ENCODE data around the gene GOPC. TPM values are rescaled to one million over a fixed set of nuclear protein-coding genes. Genes with fewer than 3 reads are reported as not detected.

The GOPC gene
- total RNA-seq, 1 experiment from 2014 or later: 24.2 TPM

DNA sequence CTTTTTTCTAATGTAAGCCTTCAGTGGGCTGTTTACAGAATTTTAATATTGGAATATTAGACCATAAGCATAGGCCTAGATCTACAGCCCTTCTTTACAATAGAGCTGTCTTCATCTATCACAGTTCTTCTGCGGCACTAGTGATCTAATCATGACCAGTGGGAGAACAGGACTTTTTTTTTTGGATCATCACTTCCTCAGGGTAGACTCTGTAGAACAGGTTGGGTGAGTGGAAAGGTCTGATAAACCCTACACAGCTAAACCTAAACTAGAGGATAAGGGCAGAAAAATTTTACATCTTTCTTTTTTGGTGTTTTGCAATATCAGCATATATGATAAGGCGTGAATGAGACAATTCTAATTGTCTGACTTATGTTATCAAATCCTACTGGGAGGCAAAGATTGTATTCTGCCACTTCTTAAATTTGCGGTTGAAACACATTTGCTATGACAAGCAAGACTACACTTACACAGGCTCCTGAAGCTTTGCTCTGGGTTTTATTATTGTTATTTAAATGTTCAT lies 52.2 kb downstream of the GOPC start:
- no peak overlapping the region for H3K27ac ChIP-seq (ENCODE audit: low read depth, low read length)
- no peaks in the 10 kb centered on the region for H3K9me3 ChIP-seq (ENCODE audit: control insufficient read depth in 1 of 2, insufficient read depth in 1 of 2, low read depth in 1 of 2, low read length in 2 of 2)
- ChIA-PET POLR2A (no interaction called here), CTCF (no interaction called here), RAD21 (ENCODE audit: low non-redundant PET in 1 of 2, low total read pairs in 2 of 2, uncharacterized antibody in 2 of 2, unreplicated experiment in 2 of 2) (no interaction called here)
- no peak overlapping the region for H2AFZ ChIP-seq (ENCODE audit: low read depth, low read length, poor library complexity, severe bottlenecking)
- TF ChIP-seq SP1 (IDR thresholded peaks at IDR 0.05; ENCODE audit: low read depth): no peak
- no peak for TF ChIP-seq POLR2A (IDR thresholded peaks at IDR 0.05; ENCODE audit: borderline replicate concordance, extremely low read depth, insufficient read depth, insufficient read length)
- TF ChIP-seq JUND (IDR thresholded peaks at IDR 0.05): no peak
- no peak for TF ChIP-seq SRF (IDR thresholded peaks at IDR 0.05; ENCODE audit: low read depth)
- no peak for TF ChIP-seq ZBTB33 (IDR thresholded peaks at IDR 0.05; ENCODE audit: extremely low read depth, insufficient replicate concordance, low read length)
- TF ChIP-seq FOSL1 (IDR thresholded peaks at IDR 0.05; ENCODE audit: low read depth): no peak
- no peak for TF ChIP-seq ZFX (IDR thresholded peaks at IDR 0.05)
- no peak for TF ChIP-seq YY1 (IDR thresholded peaks at IDR 0.05; ENCODE audit: extremely low read depth, insufficient replicate concordance, low read depth, low read length)
- TF ChIP-seq CTCF (IDR thresholded peaks at IDR 0.05 in 2 of 3, conservative IDR thresholded peaks at IDR 0.05 in 1 of 3; ENCODE audit: borderline replicate concordance in 1 of 3, insufficient read depth in 1 of 3, low read depth in 2 of 3, low read length in 2 of 3): no peak
- TF ChIP-seq, protein P1, sequence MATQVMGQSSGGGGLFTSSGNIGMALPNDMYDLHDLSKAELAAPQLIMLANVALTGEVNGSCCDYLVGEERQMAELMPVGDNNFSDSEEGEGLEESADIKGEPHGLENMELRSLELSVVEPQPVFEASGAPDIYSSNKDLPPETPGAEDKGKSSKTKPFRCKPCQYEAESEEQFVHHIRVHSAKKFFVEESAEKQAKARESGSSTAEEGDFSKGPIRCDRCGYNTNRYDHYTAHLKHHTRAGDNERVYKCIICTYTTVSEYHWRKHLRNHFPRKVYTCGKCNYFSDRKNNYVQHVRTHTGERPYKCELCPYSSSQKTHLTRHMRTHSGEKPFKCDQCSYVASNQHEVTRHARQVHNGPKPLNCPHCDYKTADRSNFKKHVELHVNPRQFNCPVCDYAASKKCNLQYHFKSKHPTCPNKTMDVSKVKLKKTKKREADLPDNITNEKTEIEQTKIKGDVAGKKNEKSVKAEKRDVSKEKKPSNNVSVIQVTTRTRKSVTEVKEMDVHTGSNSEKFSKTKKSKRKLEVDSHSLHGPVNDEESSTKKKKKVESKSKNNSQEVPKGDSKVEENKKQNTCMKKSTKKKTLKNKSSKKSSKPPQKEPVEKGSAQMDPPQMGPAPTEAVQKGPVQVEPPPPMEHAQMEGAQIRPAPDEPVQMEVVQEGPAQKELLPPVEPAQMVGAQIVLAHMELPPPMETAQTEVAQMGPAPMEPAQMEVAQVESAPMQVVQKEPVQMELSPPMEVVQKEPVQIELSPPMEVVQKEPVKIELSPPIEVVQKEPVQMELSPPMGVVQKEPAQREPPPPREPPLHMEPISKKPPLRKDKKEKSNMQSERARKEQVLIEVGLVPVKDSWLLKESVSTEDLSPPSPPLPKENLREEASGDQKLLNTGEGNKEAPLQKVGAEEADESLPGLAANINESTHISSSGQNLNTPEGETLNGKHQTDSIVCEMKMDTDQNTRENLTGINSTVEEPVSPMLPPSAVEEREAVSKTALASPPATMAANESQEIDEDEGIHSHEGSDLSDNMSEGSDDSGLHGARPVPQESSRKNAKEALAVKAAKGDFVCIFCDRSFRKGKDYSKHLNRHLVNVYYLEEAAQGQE (IDR thresholded peaks at IDR 0.05; ENCODE audit: low read depth): no peak
- no peak for TF ChIP-seq CEBPB (IDR thresholded peaks at IDR 0.05; ENCODE audit: low read depth)
- TF ChIP-seq MAX (IDR thresholded peaks at IDR 0.05): no peak
- no peak for TF ChIP-seq EGR1 (IDR thresholded peaks at IDR 0.05; ENCODE audit: low read depth)
- TF ChIP-seq ZNF274 (IDR thresholded peaks at IDR 0.05; ENCODE audit: low read depth, low read length): no peak
- TF ChIP-seq EZH2phosphoT487 (IDR thresholded peaks at IDR 0.05; ENCODE audit: borderline replicate concordance): no peak
- TF ChIP-seq TCF7L2 (IDR thresholded peaks at IDR 0.05; ENCODE audit: borderline replicate concordance, extremely low read depth, insufficient read depth, insufficient read length): no peak
- TF ChIP-seq SIN3A (IDR thresholded peaks at IDR 0.05; ENCODE audit: low read depth): no peak
- TF ChIP-seq RAD21 (IDR thresholded peaks at IDR 0.05; ENCODE audit: low read depth): no peak
- TF ChIP-seq, protein P2, sequence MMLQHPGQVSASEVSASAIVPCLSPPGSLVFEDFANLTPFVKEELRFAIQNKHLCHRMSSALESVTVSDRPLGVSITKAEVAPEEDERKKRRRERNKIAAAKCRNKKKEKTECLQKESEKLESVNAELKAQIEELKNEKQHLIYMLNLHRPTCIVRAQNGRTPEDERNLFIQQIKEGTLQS (IDR thresholded peaks at IDR 0.05): no peak
- no peak for TF ChIP-seq EZH2 (IDR thresholded peaks at IDR 0.05)
- no peaks in the 10 kb centered on the region for H3K79me2 ChIP-seq (ENCODE audit: insufficient read depth, low read length)
- no peak overlapping the region for H3K4me2 ChIP-seq (ENCODE audit: low read length)
- no peaks in the 10 kb centered on the region for H3K9me2 ChIP-seq (ENCODE audit: insufficient read depth)
- peaks cover 16 to 27% of the 10 kb centered on the region in 2 experiments for H3K4me1 ChIP-seq (ENCODE audit: control insufficient read depth in 1 of 2, insufficient read depth in 2 of 2, low read length in 2 of 2)
- intact Hi-C loops (cut with micrococcal nuclease): no loop called here
- H3K27me3 ChIP-seq (ENCODE audit: insufficient read depth, low read length): no peaks in the 10 kb centered on the region
- H3K4me3 ChIP-seq (replicated peaks in 1 of 2; ENCODE audit: low read depth in 1 of 2, low read length in 2 of 2): no peak overlapping the region
- H4K20me1 ChIP-seq (ENCODE audit: insufficient read depth): no peaks in the 10 kb centered on the region
- ATAC-seq: no peak
- BruUV-seq (replicated peaks): no TSS peak
- H3K9ac ChIP-seq (ENCODE audit: low read length): no peak overlapping the region
- no peak for DNase-seq (ENCODE audit: low read depth, low spot score)
- 0 out of 4 replicates have a peak, but pooled peaks cover 0 to 13% of the 10 kb centered on the region in 2 experiments for H3K36me3 ChIP-seq (ENCODE audit: control insufficient read depth in 1 of 2, insufficient read depth in 2 of 2, low read length in 2 of 2)
